PFSK-1 (cell line): Measurements from ENCODE around the gene MAP3K4.

ENCODE experiments used
- FOXP2 ChIP-seq: optimal IDR thresholded peaks from 2 replicates; pipeline ENCODE3; 2011; ENCODE audit warnings: borderline replicate concordance, control low read depth, inconsistent platforms; ENCODE audit not compliant: insufficient read depth; ENCODE audit errors: extremely low read length, extremely low read depth
- POLR2AphosphoS5 ChIP-seq: IDR thresholded peaks from 2 replicates; pipeline ENCODE4 v1.6.1; 2012; ENCODE audit warnings: low read depth, mild to moderate bottlenecking, control low read depth, low read length, moderate library complexity
- REST ChIP-seq, 2 experiments: IDR thresholded peaks; 2 replicates each; pipeline versions ENCODE4 v1.6.1 to v1.8.0; 2011 to 2012; ENCODE audit warnings: low read depth in 2 of 2, low read length in 2 of 2, control low read depth in 1 of 2, inconsistent platforms in 1 of 2, mild to moderate bottlenecking in 1 of 2, moderate library complexity in 1 of 2; ENCODE audit not compliant: insufficient read depth in 1 of 2
- SIN3A ChIP-seq: IDR thresholded peaks from 2 replicates; pipeline ENCODE4 v1.6.1; 2012; ENCODE audit warnings: mild to moderate bottlenecking, low read length, moderate library complexity, borderline replicate concordance; ENCODE audit not compliant: insufficient read depth
- TAF1 ChIP-seq: IDR thresholded peaks from 2 replicates; pipeline ENCODE4 v1.6.1; 2012; ENCODE audit warnings: low read length, control low read depth, borderline replicate concordance; ENCODE audit not compliant: insufficient read depth

The MAP3K4 gene

GRCh38 chr6:160950507-160950906 lies 41.1 kb upstream of the MAP3K4 start:
- no peak for TF ChIP-seq FOXP2
- TF ChIP-seq TAF1 = no peak
- no peak for TF ChIP-seq REST (IDR thresholded peaks at IDR 0.05; ENCODE audit: insufficient read depth in 1 of 2, low read depth in 2 of 2, low read length in 2 of 2)
- no peak for TF ChIP-seq SIN3A
- no peak for TF ChIP-seq POLR2AphosphoS5

- TF ChIP-seq FOXP2 = no peak
- no peak for TF ChIP-seq REST (IDR thresholded peaks at IDR 0.05; ENCODE audit: insufficient read depth in 1 of 2, low read depth in 2 of 2, low read length in 2 of 2)
- no peak for TF ChIP-seq POLR2AphosphoS5
- TF ChIP-seq SIN3A = no peak
- no peak for TF ChIP-seq TAF1
These were observed 40.2 kb upstream of the MAP3K4 start for GRCh38 chr6:160951187-160952030.

GRCh38 chr6:160952633-160953281 lies 38.8 kb upstream of the MAP3K4 start:
- TF ChIP-seq SIN3A = no peak
- TF ChIP-seq TAF1 = no peak
- TF ChIP-seq POLR2AphosphoS5 = no peak
- TF ChIP-seq REST (IDR thresholded peaks at IDR 0.05; ENCODE audit: insufficient read depth in 1 of 2, low read depth in 2 of 2, low read length in 2 of 2) = no peak
- TF ChIP-seq FOXP2 = no peak

GRCh38 chr6:160955508-160956295 lies 35.9 kb upstream of the MAP3K4 start:
- TF ChIP-seq TAF1 = no peak

GRCh38 chr6:160956300-160957035 lies 35.1 kb upstream of the MAP3K4 start:
- no peak for TF ChIP-seq REST (IDR thresholded peaks at IDR 0.05; ENCODE audit: insufficient read depth in 1 of 2, low read depth in 2 of 2, low read length in 2 of 2)
- TF ChIP-seq FOXP2 = no peak
- TF ChIP-seq SIN3A = no peak
- no peak for TF ChIP-seq POLR2AphosphoS5
- no peak for TF ChIP-seq TAF1
